Measurements from ENCODE around the gene SLC6A3.

- no peak for TF ChIP-seq CTCF (IDR thresholded peaks at IDR 0.05; ENCODE audit: low read depth, low read length)
- TF ChIP-seq EZH2phosphoT487 (IDR thresholded peaks at IDR 0.05; ENCODE audit: low read depth) = no peak
Observed at GRCh38 chr5:1383344-1383743, 61.9 kb downstream of the SLC6A3 start.

All from OCI-LY3 (cell line).